Measurements from ENCODE around the gene SGPP1. TPM values are rescaled to one million over a fixed set of nuclear protein-coding genes. Genes with fewer than 3 reads are reported as not detected.

Gene SGPP1
- total and polyA plus RNA-seq, 10 of the 15 experiments (the other 5 are each of a cell fraction or from before 2014, with no cell fraction given) = 3.5 to 37.7 (median 25.5) TPM

GRCh38 chr14:63717702-63718101 lies 10.2 kb downstream of the SGPP1 start (continued):
- TF ChIP-seq YY1 (IDR thresholded peaks at IDR 0.05; ENCODE audit: low read depth, low read length) (no peak), GABPA (IDR thresholded peaks at IDR 0.05; ENCODE audit: low read depth) (no peak), E2F4 (IDR thresholded peaks at IDR 0.05; ENCODE audit: low read depth, low read length) (no peak), RELB (IDR thresholded peaks at IDR 0.05; ENCODE audit: low read depth) (peak; percentile 81), ZSCAN29 (IDR thresholded peaks at IDR 0.05) (no peak), POLR2AphosphoS5 (IDR thresholded peaks at IDR 0.05; ENCODE audit: low read length) (no peak), EED (IDR thresholded peaks at IDR 0.05; ENCODE audit: low read depth) (no peak), SIN3A (IDR thresholded peaks at IDR 0.05; ENCODE audit: low read depth, low read length) (no peak), MEF2A (IDR thresholded peaks at IDR 0.05; ENCODE audit: insufficient read depth, low read depth, low read length) (no peak), CBX5 (IDR thresholded peaks at IDR 0.05; ENCODE audit: low read depth) (peak; percentile 100), HCFC1 (IDR thresholded peaks at IDR 0.05; ENCODE audit: low read length) (no peak), RAD21 (IDR thresholded peaks at IDR 0.05; ENCODE audit: insufficient read depth, low read depth, low read length) (no peak), RAD51 (IDR thresholded peaks at IDR 0.05) (no peak), MAX (IDR thresholded peaks at IDR 0.05; ENCODE audit: low read depth, low read length) (no peak), ZNF24 (IDR thresholded peaks at IDR 0.05) (0 out of 2 replicates have a peak, but pooled peaks have one; percentile 36), NRF1 (conservative IDR thresholded peaks at IDR 0.05; ENCODE audit: low read depth, low read length) (no peak), MLLT1 (IDR thresholded peaks at IDR 0.05) (peak; percentile 39; the same call in 1 of the 2 replicates), TCF3 (IDR thresholded peaks at IDR 0.05; ENCODE audit: borderline replicate concordance, insufficient read depth, low read depth, low read length) (no peak), LARP7 (IDR thresholded peaks at IDR 0.05) (no peak), HDAC6 (IDR thresholded peaks at IDR 0.05; ENCODE audit: unreplicated experiment) (no peak), ZBED1 (IDR thresholded peaks at IDR 0.05; ENCODE audit: borderline replicate concordance) (no peak), ESRRA (IDR thresholded peaks at IDR 0.05; ENCODE audit: low read length) (no peak), KLF5 (IDR thresholded peaks at IDR 0.05; ENCODE audit: partially characterized antibody) (peak; percentile 95), KDM1A (IDR thresholded peaks at IDR 0.05; ENCODE audit: borderline replicate concordance) (no peak), ZNF217 (IDR thresholded peaks at IDR 0.05) (peak; percentile 82), WRNIP1 (IDR thresholded peaks at IDR 0.05; ENCODE audit: borderline replicate concordance, low read depth, low read length) (no peak), RCOR1 (conservative IDR thresholded peaks at IDR 0.05; ENCODE audit: low read depth, low read length) (peak; percentile 21; the same call in 1 of the 2 replicates), SIX5 (IDR thresholded peaks at IDR 0.05; ENCODE audit: low read depth, low read length, severe bottlenecking) (no peak)
